GM12874 (cell line): ENCODE measurements around the gene CNOT1.

Experiments
- CTCF ChIP-seq: IDR thresholded peaks from 2 replicates; pipeline ENCODE4 v1.5.1; 2011; ENCODE audit warnings: low read depth, mild to moderate bottlenecking, control low read depth, low read length, moderate library complexity; ENCODE audit not compliant: insufficient read depth

Gene CNOT1

GRCh38 chr16:58519707-58520106, 109.9 kb downstream of the CNOT1 start:
- TF ChIP-seq CTCF: no peak

GRCh38 chr16:58518980-58519368, 110.7 kb downstream of the CNOT1 start:
- no peak for TF ChIP-seq CTCF

DNA sequence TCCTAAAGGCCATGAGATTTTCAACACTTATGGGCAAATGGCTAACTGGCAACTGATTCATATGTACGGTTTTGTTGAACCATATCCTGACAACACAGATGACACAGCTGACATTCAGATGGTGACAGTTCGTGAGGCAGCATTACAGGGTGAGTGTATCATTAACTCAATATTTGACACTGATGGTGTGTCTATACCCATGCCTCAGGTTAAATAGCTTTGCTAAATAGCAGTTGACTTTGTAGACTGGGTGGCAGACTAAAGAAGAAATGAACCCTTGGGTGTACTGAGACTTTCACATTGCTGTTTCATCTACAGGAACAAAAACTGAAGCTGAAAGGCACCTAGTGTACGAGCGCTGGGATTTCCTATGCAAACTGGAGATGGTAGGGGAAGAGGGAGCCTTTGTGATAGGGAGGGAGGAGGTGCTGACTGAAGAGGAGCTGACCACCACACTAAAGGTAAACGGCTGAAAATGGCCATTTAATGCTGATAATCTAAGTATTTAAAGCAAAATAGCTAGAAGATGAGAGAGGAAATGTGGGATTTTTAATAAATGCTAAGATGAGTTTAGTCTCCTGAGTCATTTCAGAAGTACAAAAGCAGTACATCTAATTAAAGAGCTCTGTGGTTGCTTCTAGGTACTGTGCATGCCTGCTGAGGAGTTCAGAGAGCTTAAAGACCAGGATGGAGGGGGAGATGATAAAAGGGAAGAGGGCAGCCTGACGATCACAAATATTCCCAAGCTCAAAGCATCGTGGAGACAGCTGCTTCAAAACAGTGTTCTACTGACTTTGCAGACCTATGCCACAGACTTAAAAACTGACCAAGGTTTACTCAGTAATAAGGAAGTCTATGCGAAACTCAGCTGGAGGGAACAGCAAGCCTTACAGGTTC, 111.3 kb downstream of the CNOT1 start:
- TF ChIP-seq CTCF: no peak

- TF ChIP-seq CTCF: no peak
Measured at GRCh38 chr16:58516768-58517107, 112.9 kb downstream of the CNOT1 start.

DNA sequence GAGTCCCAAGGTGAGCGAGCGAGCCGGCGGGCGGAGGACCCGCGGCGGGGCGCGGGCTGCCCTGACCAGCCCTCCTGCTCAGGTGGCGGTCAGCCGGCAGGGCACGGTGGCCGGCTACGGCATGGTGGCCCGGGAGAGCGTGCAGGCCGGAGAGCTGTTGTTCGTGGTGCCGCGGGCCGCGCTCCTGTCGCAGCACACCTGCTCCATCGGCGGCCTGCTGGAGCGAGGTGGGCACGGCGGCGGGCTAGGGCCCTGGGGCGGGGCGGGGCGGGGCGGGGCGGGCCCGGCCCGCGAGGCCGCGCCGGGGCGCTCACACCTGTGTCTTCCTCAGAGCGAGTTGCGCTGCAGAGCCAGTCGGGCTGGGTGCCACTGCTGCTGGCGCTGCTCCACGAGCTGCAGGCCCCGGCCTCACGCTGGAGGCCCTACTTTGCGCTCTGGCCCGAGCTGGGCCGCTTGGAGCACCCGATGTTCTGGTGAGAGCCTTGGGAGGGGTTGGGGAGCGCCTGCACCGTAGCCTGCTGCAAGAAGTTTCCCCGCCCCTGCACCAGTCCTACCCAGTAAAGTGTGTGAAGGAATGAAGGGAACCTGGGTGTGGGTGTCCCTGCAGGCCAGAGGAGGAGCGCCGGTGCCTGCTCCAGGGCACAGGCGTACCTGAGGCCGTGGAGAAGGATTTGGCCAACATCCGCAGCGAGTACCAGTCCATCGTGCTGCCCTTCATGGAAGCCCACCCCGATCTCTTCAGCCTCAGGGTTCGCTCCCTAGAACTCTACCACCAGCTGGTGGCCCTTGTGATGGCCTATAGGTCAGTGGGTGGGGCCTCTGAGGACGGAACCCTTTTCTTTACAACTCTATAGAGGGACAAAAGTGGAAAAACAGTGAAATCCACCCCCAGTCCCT, 113.5 kb downstream of the CNOT1 start:
- no peak for TF ChIP-seq CTCF

DNA sequence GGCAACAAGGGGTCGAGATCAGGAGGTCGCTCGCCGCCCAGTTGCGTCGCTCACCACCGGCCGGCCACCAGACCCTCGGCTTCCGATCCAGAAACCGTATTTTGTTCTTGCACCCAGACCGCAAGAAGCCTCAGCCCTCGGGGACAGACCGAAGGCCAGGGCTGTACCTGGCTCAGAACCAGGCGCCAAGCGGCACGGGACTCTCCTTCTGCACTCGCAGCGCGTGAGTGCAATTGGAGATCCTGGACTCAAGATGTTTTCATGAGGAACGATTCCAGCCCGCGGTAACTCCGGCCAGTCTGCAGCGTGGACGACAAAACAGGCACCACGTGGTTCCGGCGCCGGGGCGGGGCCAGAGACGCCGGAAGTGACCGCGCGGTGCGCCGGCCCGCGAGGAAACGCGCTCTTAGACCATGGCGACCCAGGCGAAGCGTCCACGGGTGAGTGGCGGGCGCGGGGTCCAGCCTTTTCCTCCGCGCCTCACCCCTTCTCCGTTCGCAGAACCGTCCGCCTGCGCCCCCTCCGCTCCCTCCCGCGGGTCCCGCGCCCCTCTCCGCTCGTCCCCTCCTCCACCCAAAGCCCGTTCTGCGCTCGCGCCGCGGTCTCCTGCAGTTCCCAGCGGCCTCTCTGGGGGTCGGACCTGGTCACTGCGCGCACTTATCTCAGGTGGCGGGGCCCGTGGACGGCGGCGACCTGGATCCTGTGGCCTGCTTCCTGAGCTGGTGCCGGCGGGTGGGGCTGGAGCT, 114.3 kb downstream of the CNOT1 start, which contains the start of gene SETD6:
Gene SETD6, plus strand, starts transcription at position 393 of the 746 bp plus-strand sequence. Its CDS starts 21 bp downstream, at position 414.
- TF ChIP-seq CTCF: no peak
